ENCODE data around the gene CDHR2.
"Not testable (repeated sequence)": the region's sequence is repeated elsewhere in the genome, so short reads cannot be mapped to it uniquely, and the experiment has no call there.

CDHR2 gene

DNA sequence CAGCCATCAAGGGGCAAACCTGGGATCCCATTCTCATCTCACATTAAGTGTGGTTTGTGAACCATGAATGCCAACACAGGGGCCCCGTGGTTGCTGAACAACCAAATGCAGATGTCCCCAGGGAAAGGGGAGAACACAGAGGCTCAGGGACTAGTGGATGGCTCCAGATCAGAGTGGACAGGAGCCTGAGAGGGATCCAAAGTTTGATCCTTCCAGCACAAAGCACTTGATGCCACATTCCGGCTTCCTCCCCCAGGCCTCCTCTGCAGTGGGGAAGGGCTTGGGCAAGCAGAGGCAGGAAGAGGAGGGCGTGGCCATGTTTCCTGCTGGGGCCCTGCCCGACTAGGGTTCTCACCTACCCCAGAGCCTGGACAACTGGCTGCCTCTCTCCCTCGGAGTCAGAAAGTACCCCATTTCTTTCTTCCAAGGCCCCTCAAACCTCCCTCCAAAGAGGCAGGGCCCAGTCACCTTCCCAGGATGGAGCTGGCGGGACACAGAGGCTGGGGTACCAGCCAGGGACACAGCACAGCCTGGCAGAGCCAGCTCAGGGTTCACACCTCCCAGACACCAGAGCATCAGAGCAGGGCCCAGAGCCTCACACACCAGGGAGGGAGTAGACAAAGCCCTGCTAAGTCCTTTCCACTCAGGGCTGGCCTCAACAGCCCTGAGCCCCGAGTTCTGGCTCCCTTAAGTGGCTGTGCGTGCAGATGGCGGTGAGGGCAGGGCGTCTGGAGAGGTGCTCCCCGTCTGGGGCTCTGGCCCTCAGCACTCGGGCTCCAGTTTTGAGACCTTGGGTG lies 7.6 kb upstream of the CDHR2 start:
- Histone ChIP-seq H3K4me3 (ENCODE audit: low read depth, low read length) (no peak overlapping the region; the same call in 1 of the 2 replicates), H2AFZ (ENCODE audit: low read length, unreplicated experiment) (no peak overlapping the region), H3K36me3 (ENCODE audit: insufficient read depth, low read length) (no peaks in the 10 kb centered on the region), H3K27ac (ENCODE audit: low read depth, low read length) (no peak overlapping the region), H3K79me2 (ENCODE audit: control insufficient read depth, insufficient read depth, low read length, unreplicated experiment) (no peaks in the 10 kb centered on the region), H3K27me3 (ENCODE audit: insufficient read depth, low read length) (no peaks in the 10 kb centered on the region), H3K4me1 (ENCODE audit: control insufficient read depth, insufficient read depth, low read length, unreplicated experiment) (peaks cover 25% of the 10 kb centered on the region)

DNA sequence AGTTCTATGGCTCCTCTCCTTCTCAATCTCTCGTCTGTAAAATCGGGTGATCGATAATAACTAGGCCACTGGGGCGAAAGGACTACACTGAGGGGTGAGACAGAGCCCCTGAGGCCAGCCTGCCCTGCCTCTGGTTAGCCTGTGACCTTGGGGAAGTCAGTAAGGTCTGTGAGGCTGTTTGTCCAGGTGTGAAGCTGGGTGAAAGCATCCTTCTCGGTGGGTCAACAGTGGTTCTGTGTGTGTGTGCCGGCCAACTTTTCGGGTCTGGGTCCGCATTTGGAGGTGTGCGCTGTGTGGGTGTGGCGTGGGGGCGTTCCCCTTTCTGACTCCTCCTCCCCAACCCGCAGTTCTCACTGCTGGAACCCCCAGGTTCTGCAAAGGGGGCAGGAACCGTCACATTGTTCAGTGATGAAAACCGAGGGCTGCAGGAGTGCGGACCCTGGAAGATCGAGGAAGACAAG lies 7.0 kb upstream of the CDHR2 start:
- Histone ChIP-seq H3K36me3 (ENCODE audit: insufficient read depth, low read length) (no peaks in the 10 kb centered on the region), H2AFZ (ENCODE audit: low read length, unreplicated experiment) (no peak overlapping the region), H3K4me1 (ENCODE audit: control insufficient read depth, insufficient read depth, low read length, unreplicated experiment) (peaks cover 25% of the 10 kb centered on the region), H3K27me3 (ENCODE audit: insufficient read depth, low read length) (no peaks in the 10 kb centered on the region), H3K79me2 (ENCODE audit: control insufficient read depth, insufficient read depth, low read length, unreplicated experiment) (no peaks in the 10 kb centered on the region), H3K4me3 (ENCODE audit: low read depth, low read length) (peak overlapping the region; percentile 85), H3K27ac (ENCODE audit: low read depth, low read length) (no peak overlapping the region)

DNA sequence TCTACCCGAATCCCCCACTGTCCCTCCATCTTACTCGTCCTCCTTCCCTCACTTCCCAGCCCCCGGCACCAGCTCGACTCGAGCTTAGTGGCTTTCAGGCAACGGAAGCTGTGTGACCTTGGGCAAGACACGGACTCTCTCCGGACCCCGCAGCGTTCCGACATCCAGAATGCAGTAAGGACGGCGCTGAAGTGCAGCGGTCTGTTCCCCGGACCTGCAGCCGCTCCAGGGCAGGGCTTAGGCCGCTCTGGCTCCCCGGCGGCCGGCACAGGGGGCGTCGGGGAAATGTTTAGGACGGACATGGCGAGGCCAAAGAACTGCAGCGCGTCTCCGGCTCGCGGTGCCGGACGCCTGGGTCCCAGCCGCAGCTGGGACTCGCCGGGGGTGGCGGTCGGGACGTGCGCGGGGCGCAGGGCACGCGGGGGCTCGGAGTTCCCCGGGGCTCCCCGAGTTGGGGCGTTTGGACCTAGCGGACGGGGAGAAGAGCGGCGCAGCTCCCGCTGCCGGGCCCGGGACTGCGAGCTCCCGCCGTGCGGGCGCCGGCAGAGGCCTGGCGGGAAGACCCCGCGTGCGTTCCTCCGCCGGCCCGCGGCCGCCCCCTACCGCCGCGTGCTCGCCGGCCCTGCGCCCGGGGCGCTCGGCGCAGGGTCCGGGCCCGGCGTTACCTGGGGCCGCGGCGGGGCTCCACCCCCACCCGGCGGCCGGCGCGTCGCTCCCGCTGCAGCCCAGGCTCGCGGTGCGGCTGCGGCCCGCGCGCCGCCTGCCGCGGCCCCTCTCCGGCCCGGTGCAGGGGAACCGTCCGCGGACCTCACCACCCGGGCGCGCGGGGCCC lies 6.3 kb upstream of the CDHR2 start:
- Histone ChIP-seq H3K27ac (ENCODE audit: low read depth, low read length) (no peak overlapping the region), H3K36me3 (ENCODE audit: insufficient read depth, low read length) (no peaks in the 10 kb centered on the region), H3K27me3 (ENCODE audit: insufficient read depth, low read length) (no peaks in the 10 kb centered on the region), H3K79me2 (ENCODE audit: control insufficient read depth, insufficient read depth, low read length, unreplicated experiment) (no peaks in the 10 kb centered on the region), H3K4me1 (ENCODE audit: control insufficient read depth, insufficient read depth, low read length, unreplicated experiment) (peaks cover 28% of the 10 kb centered on the region), H2AFZ (ENCODE audit: low read length, unreplicated experiment) (peak overlapping the region; percentile 88), H3K4me3 (ENCODE audit: low read depth, low read length) (peak overlapping the region; percentile 85)

DNA sequence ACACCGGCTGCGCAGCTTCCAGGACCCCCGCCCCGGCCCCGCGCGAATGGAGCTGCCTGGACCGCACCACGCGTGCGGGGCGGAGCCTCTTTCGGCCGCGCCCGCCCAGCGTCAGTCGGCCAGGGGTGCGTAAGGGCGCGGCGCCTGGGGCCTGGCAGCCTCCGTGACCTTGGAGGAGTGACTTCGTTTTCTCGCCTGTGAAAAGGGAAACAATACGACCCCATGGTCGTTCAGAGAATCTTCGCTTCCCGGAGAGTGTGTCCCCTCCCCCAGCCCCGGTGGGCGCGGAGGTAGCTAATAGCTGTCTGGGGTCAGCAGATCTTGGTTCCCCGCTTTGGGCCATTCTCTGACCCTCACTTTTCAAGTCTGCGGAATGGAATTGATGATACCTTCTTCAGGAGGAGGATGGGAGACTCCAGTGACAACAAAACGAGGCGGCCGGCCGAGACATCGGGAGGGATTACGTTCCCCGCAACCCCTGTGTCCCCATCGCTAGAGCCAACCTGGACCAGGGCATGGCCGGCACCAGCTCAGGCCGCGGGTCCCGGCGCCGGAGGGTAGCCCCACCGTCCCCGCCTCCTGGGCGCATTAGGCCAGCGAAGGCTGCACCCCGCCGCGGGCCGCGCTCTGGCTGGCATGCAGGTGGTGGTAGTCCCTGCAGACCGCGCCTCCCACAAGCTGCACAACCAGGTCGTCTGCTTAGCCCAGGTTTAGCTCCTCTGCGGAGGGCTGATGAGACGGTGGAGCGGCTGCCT lies 5.5 kb upstream of the CDHR2 start:
- peak overlapping the region; percentile 88 for H2AFZ ChIP-seq (ENCODE audit: low read length, unreplicated experiment)
- peaks cover 22% of the 10 kb centered on the region for H3K4me1 ChIP-seq (ENCODE audit: control insufficient read depth, insufficient read depth, low read length, unreplicated experiment)
- H3K27ac ChIP-seq (ENCODE audit: low read depth, low read length): no peak overlapping the region
- no peaks in the 10 kb centered on the region for H3K79me2 ChIP-seq (ENCODE audit: control insufficient read depth, insufficient read depth, low read length, unreplicated experiment)
- H3K36me3 ChIP-seq (ENCODE audit: insufficient read depth, low read length): no peaks in the 10 kb centered on the region
- no peaks in the 10 kb centered on the region for H3K27me3 ChIP-seq (ENCODE audit: insufficient read depth, low read length)
- H3K4me3 ChIP-seq (ENCODE audit: low read depth, low read length): peak overlapping the region; percentile 85

DNA sequence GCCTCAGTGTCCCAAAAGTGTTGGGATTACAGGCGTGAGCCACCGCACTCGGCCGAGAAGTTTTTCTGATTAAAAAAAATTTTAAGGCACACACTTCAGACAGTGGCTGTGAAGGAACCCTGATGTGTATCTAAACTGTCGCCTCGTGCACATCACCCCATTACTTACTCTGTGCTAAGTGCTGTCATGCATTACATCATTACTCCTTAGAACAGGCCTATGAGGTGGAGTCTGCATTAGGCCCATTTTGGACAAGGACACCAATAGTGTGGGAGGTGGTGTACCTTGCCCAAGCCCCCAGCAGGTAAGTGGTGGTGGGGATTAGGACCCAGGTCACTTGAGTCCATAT lies 3.8 kb upstream of the CDHR2 start:
- Histone ChIP-seq H3K79me2 (ENCODE audit: control insufficient read depth, insufficient read depth, low read length, unreplicated experiment) (no peaks in the 10 kb centered on the region), H3K27ac (ENCODE audit: low read depth, low read length) (no peak overlapping the region), H2AFZ (ENCODE audit: low read length, unreplicated experiment) (no peak overlapping the region), H3K4me3 (ENCODE audit: low read depth, low read length) (no peak overlapping the region), H3K27me3 (ENCODE audit: insufficient read depth, low read length) (no peaks in the 10 kb centered on the region), H3K4me1 (ENCODE audit: control insufficient read depth, insufficient read depth, low read length, unreplicated experiment) (peaks cover 17% of the 10 kb centered on the region), H3K36me3 (ENCODE audit: insufficient read depth, low read length) (no peaks in the 10 kb centered on the region)

DNA sequence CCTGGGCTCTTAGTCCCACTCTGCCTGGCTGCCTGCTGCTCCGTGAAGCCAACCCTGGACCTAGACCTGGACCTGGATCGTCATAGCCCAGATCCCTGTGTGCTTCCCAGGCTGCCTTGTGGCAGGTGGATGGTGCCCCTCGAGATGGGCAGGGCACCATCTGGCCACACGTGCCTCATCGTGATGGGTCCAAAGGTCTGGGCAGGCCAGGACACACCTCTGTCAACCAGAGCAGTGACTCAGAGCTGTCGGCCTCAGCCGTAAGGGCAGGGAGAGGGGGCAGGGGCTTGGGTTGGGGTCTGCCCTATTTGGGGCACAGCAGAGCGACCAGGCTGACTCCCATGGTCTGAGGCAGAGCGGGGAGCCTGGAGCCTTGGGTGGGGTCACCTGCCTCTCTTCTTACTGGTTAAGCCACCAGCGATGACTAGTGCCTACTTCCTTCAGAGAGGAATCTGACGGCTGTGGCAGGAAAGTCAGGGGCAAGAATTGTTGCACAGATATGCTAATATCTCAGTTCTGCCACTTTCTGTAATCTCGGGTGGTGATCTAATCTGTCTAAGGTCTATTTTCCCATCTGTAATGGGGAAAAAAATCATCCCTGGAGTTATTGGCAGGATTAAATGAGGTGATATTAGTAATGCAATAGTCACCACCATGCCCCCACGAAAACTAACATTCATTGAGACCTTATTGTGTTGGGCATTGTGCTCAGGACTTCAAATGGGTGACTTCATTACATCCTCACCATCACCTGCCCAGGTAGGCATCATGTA lies 3.2 kb upstream of the CDHR2 start:
- Histone ChIP-seq H3K27ac (ENCODE audit: low read depth, low read length) (no peak overlapping the region), H2AFZ (ENCODE audit: low read length, unreplicated experiment) (no peak overlapping the region), H3K4me1 (ENCODE audit: control insufficient read depth, insufficient read depth, low read length, unreplicated experiment) (peaks cover 17% of the 10 kb centered on the region), H3K36me3 (ENCODE audit: insufficient read depth, low read length) (no peaks in the 10 kb centered on the region), H3K79me2 (ENCODE audit: control insufficient read depth, insufficient read depth, low read length, unreplicated experiment) (no peaks in the 10 kb centered on the region), H3K27me3 (ENCODE audit: insufficient read depth, low read length) (no peaks in the 10 kb centered on the region), H3K4me3 (ENCODE audit: low read depth, low read length) (no peak overlapping the region)

DNA sequence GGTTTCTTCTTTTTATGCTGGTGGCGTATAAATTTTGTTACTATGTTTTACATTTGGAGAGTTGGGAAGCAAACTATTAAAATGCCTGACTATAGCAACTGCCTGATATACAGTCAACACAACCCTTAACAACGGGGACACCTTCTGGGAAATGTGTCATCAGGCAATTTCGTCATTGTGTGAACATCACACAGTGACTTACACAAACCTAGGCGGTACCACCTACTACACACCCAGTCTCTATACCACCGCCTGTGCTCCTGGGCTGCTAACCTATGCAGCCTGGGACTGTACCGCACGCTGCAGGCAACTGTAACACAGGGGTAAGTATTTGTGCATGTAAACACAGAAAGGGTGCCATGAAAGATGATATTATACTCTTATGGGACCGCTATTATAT lies 1.3 kb upstream of the CDHR2 start:
- H3K27me3 ChIP-seq (ENCODE audit: insufficient read depth, low read length): no peaks in the 10 kb centered on the region
- H3K36me3 ChIP-seq (ENCODE audit: insufficient read depth, low read length): no peaks in the 10 kb centered on the region
- peaks cover 10% of the 10 kb centered on the region for H3K4me1 ChIP-seq (ENCODE audit: control insufficient read depth, insufficient read depth, low read length, unreplicated experiment)
- no peak overlapping the region for H3K4me3 ChIP-seq (ENCODE audit: low read depth, low read length)
- H3K79me2 ChIP-seq (ENCODE audit: control insufficient read depth, insufficient read depth, low read length, unreplicated experiment): no peaks in the 10 kb centered on the region
- H3K27ac ChIP-seq (ENCODE audit: low read depth, low read length): 0 out of 2 replicates have a peak overlapping the region, but pooled peaks have one; percentile 3
- no peak overlapping the region for H2AFZ ChIP-seq (ENCODE audit: low read length, unreplicated experiment)

DNA sequence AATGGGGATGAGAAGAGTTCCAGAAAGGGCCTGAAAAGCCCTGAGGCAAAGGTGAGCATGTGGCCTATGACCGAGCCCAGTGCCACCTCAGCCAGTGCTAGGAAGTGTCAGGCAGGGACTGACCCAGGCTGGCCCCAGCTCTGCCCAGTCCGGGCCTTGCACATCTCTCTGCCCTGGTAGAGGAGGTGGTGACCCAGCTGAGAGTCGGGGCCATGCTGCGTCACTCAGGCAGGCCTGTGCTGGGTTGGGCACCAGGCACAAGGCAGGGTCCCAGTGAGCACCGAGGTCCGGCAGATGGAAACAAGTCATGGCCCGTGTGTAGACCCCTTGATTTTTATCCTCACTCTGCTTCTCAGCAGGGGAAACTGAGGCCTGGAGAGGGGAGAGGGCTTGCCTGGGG lies 729 bp downstream of the CDHR2 start:
- Histone ChIP-seq H3K27ac (ENCODE audit: low read depth, low read length) (no peak overlapping the region), H3K4me3 (ENCODE audit: low read depth, low read length) (no peak overlapping the region)

DNA sequence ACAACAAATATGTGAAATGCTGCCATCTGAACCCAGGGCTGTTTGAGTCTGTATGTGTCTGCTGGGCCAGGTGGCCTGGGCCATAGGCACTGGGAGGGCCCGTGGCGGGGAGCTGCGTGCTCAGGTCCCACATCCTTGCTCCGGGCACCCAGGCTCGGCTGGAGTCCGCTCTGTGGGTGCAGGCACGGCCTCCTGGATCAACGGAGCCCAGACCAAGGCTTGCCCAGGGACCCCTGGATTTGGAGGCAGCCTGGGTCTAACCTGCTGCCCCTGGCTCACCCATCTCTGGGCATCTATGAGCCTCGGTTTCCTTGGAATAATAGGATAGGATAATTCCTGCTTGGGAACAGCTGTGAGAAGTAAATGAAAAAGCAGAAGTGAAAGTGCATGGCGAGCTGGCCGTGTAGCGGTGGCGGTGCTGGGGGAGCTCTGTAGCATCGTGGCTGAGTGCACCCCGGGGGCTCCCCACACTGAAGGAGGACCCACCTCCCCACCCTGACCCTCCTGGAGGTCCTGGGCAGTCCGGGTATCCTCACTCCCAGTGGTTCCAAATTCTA lies 1.2 kb downstream of the CDHR2 start:
- no peaks in the 10 kb centered on the region for H3K79me2 ChIP-seq (ENCODE audit: control insufficient read depth, insufficient read depth, low read length, unreplicated experiment)
- H2AFZ ChIP-seq (ENCODE audit: low read length, unreplicated experiment): no peak overlapping the region
- H3K4me1 ChIP-seq (ENCODE audit: control insufficient read depth, insufficient read depth, low read length, unreplicated experiment): peaks cover 17% of the 10 kb centered on the region
- no peak overlapping the region for H3K27ac ChIP-seq (ENCODE audit: low read depth, low read length)
- no peaks in the 10 kb centered on the region for H3K27me3 ChIP-seq (ENCODE audit: insufficient read depth, low read length)
- H3K4me3 ChIP-seq (ENCODE audit: low read depth, low read length): no peak overlapping the region
- H3K36me3 ChIP-seq (ENCODE audit: insufficient read depth, low read length): no peaks in the 10 kb centered on the region

More for the DNA sequence above, 729 bp downstream of the CDHR2 start:
- Histone ChIP-seq H3K4me1 (ENCODE audit: control insufficient read depth, insufficient read depth, low read length, unreplicated experiment) (peaks cover 13% of the 10 kb centered on the region), H2AFZ (ENCODE audit: low read length, unreplicated experiment) (no peak overlapping the region), H3K27me3 (ENCODE audit: insufficient read depth, low read length) (no peaks in the 10 kb centered on the region), H3K79me2 (ENCODE audit: control insufficient read depth, insufficient read depth, low read length, unreplicated experiment) (no peaks in the 10 kb centered on the region), H3K36me3 (ENCODE audit: insufficient read depth, low read length) (no peaks in the 10 kb centered on the region)

DNA sequence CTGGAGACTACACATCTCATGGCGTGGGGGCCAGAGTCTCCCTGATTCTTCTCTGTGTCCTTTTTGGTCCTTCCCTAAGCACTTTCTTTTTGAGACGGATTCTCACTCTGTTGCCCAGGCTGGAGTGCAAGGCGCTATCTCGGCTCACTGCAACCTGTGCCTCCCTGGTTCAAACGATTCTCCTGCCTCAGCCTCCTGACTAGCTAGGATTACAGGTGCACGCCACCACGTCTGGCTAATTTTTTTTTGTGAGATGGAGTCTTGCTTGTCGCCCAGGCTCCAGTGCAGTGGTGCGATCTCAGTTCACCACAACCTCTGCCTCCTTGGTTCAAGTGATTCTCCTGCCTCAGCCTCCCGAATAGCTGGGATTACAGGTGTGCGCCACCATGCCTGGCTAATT lies 1.8 kb downstream of the CDHR2 start:
- not testable (repeated sequence) for H2AFZ ChIP-seq (ENCODE audit: low read length, unreplicated experiment); H3K27me3 ChIP-seq (ENCODE audit: insufficient read depth, low read length); H3K27ac ChIP-seq (ENCODE audit: low read depth, low read length); H3K4me3 ChIP-seq (ENCODE audit: low read depth, low read length); H3K36me3 ChIP-seq (ENCODE audit: insufficient read depth, low read length); H3K79me2 ChIP-seq (ENCODE audit: control insufficient read depth, insufficient read depth, low read length, unreplicated experiment)
- peaks cover 18% of the 10 kb centered on the region for H3K4me1 ChIP-seq (ENCODE audit: control insufficient read depth, insufficient read depth, low read length, unreplicated experiment)
